HFF-Myc (cell line): ENCODE measurements around the gene HEXD.

Experiments
- DNase-seq: peaks from one replicate; pipeline ENCODE4 v3.0.0-alpha.2; 2011; ENCODE audit warnings: low read depth; ENCODE audit errors: extremely low read depth
- H3K4me3 ChIP-seq: replicated peaks from 2 replicates; pipeline ENCODE4 v1.5.1; 2011; ENCODE audit warnings: low read depth, mild to moderate bottlenecking, control low read depth, low read length
- CTCF ChIP-seq: IDR thresholded peaks from 2 replicates; pipeline ENCODE4 v1.5.1; 2012; ENCODE audit warnings: mild to moderate bottlenecking, low read depth, low read length, control low read depth; ENCODE audit errors: missing control alignments

Gene HEXD

GRCh38 chr17:82384730-82385481, 33.2 kb upstream of the HEXD start:
- DNase-seq: no peak
- no peak for TF ChIP-seq CTCF
- no peak overlapping the region for H3K4me3 ChIP-seq

GRCh38 chr17:82385559-82386254, 32.4 kb upstream of the HEXD start:
- TF ChIP-seq CTCF: no peak
- no peak for DNase-seq
- H3K4me3 ChIP-seq: no peak overlapping the region

- TF ChIP-seq CTCF: no peak
- no peak for DNase-seq
- no peak overlapping the region for H3K4me3 ChIP-seq
Measured at GRCh38 chr17:82386255-82386831, 31.8 kb upstream of the HEXD start.

GRCh38 chr17:82386881-82387704, 31.1 kb upstream of the HEXD start:
- TF ChIP-seq CTCF: no peak
- no peak for DNase-seq
- no peak overlapping the region for H3K4me3 ChIP-seq

- DNase-seq: no peak
- no peak for TF ChIP-seq CTCF
- no peak overlapping the region for H3K4me3 ChIP-seq
Measured at GRCh38 chr17:82387705-82388106, 30.4 kb upstream of the HEXD start.

- no peak for TF ChIP-seq CTCF
- no peak overlapping the region for H3K4me3 ChIP-seq
- DNase-seq: no peak
Measured at GRCh38 chr17:82388223-82388921, 29.8 kb upstream of the HEXD start.
